Neural progenitor cell (in vitro differentiated cells): ENCODE measurements around the gene ZFP82.

Experiments
- CTCF ChIP-seq: fragments of 200-600 bp; sonication (generic); IDR thresholded peaks from 2 replicates; pipeline ENCODE4 v1.5.1; 2017; ENCODE audit warnings: antibody characterized with exemption, mild to moderate bottlenecking
- EZH2 ChIP-seq: fragments of 200-600 bp; sonication (generic); IDR thresholded peaks from 2 replicates; pipeline ENCODE4 v1.6.1; 2017; ENCODE audit warnings: antibody characterized with exemption, mild to moderate bottlenecking, moderate library complexity
- EZH2phosphoT487 ChIP-seq: fragments of 200-600 bp; sonication (generic); IDR thresholded peaks from 2 replicates; pipeline ENCODE4 v1.6.1; 2017; ENCODE audit warnings: antibody characterized with exemption

GRCh38 chr19:36409841-36410240 lies 8.6 kb downstream of the ZFP82 start:
- no peak for TF ChIP-seq EZH2
- no peak for TF ChIP-seq CTCF
- no peak for TF ChIP-seq EZH2phosphoT487
